ENCODE results near the gene DTD1.

The DTD1 gene

GRCh38 chr20:18614244-18614643 is 26.4 kb downstream of the DTD1 start:
- no peak overlapping the region for H3K4me3 ChIP-seq (ENCODE audit: low read depth, low read length)

- H3K4me3 ChIP-seq (ENCODE audit: low read depth, low read length): no peak overlapping the region
Observed at GRCh38 chr20:18615020-18615650, 27.3 kb downstream of the DTD1 start.

- no peak overlapping the region for H3K4me3 ChIP-seq (ENCODE audit: low read depth, low read length)
Observed at GRCh38 chr20:18621004-18621403, 33.1 kb downstream of the DTD1 start.

GRCh38 chr20:18623156-18623910 is 35.5 kb downstream of the DTD1 start:
- no peak overlapping the region for H3K4me3 ChIP-seq (ENCODE audit: low read depth, low read length)

GRCh38 chr20:18624948-18625347 is 37.1 kb downstream of the DTD1 start:
- no peak overlapping the region for H3K4me3 ChIP-seq (ENCODE audit: low read depth, low read length)

- H3K4me3 ChIP-seq (ENCODE audit: low read depth, low read length): no peak overlapping the region
Observed at GRCh38 chr20:18625907-18626655, 38.2 kb downstream of the DTD1 start.

- H3K4me3 ChIP-seq (ENCODE audit: low read depth, low read length): no peak overlapping the region
Observed at GRCh38 chr20:18628330-18628920, 40.6 kb downstream of the DTD1 start.

GRCh38 chr20:18632196-18632789 is 44.4 kb downstream of the DTD1 start:
- H3K4me3 ChIP-seq (ENCODE audit: low read depth, low read length): no peak overlapping the region

GRCh38 chr20:18633411-18633810 is 45.6 kb downstream of the DTD1 start:
- no peak overlapping the region for H3K4me3 ChIP-seq (ENCODE audit: low read depth, low read length)

- H3K4me3 ChIP-seq (ENCODE audit: low read depth, low read length): no peak overlapping the region
Observed at GRCh38 chr20:18634501-18634900, 46.6 kb downstream of the DTD1 start.

- H3K4me3 ChIP-seq (ENCODE audit: low read depth, low read length): no peak overlapping the region
Observed at GRCh38 chr20:18635380-18635779, 47.5 kb downstream of the DTD1 start.

GRCh38 chr20:18637224-18637623 is 49.4 kb downstream of the DTD1 start:
- H3K4me3 ChIP-seq (ENCODE audit: low read depth, low read length): no peak overlapping the region

- H3K4me3 ChIP-seq (ENCODE audit: low read depth, low read length): no peak overlapping the region
Observed at GRCh38 chr20:18638768-18639167, 50.9 kb downstream of the DTD1 start.

- no peak overlapping the region for H3K4me3 ChIP-seq (ENCODE audit: low read depth, low read length)
Observed at GRCh38 chr20:18639501-18639979, 51.7 kb downstream of the DTD1 start.

- no peak overlapping the region for H3K4me3 ChIP-seq (ENCODE audit: low read depth, low read length)
Observed at GRCh38 chr20:18645196-18645745, 57.4 kb downstream of the DTD1 start.

- no peak overlapping the region for H3K4me3 ChIP-seq (ENCODE audit: low read depth, low read length)
Observed at GRCh38 chr20:18645851-18646250, 58.0 kb downstream of the DTD1 start.

- no peak overlapping the region for H3K4me3 ChIP-seq (ENCODE audit: low read depth, low read length)
Observed at GRCh38 chr20:18647777-18648176, 59.9 kb downstream of the DTD1 start.

GRCh38 chr20:18650224-18650623 is 62.4 kb downstream of the DTD1 start:
- no peak overlapping the region for H3K4me3 ChIP-seq (ENCODE audit: low read depth, low read length)

GRCh38 chr20:18653736-18654447 is 66.0 kb downstream of the DTD1 start:
- H3K4me3 ChIP-seq (ENCODE audit: low read depth, low read length): no peak overlapping the region

GRCh38 chr20:18654448-18654773 is 66.6 kb downstream of the DTD1 start:
- no peak overlapping the region for H3K4me3 ChIP-seq (ENCODE audit: low read depth, low read length)
